Endodermal cell (in vitro differentiated cells): Measurements from ENCODE around the gene PCK2. TPM values are rescaled to one million over a fixed set of nuclear protein-coding genes. Genes with fewer than 3 reads are reported as not detected.
"Not testable (repeated sequence)": the region's sequence is repeated elsewhere in the genome, so short reads cannot be mapped to it uniquely, and the experiment has no call there.

Experiments
- DNase-seq: peaks from one replicate; pipeline ENCODE4 v3.0.0-alpha.2; 2017
- H3K27ac ChIP-seq: 2 replicates; pipeline ENCODE4 v1.5.1; 2013; ENCODE audit warnings: mild to moderate bottlenecking, low read depth, low read length, moderate library complexity
- H3K27me3 ChIP-seq: 2 replicates; pipeline ENCODE4 v1.6.1; 2013; ENCODE audit warnings: mild to moderate bottlenecking, low read length, moderate library complexity; ENCODE audit not compliant: insufficient read depth, control insufficient read depth, poor library complexity, severe bottlenecking
- H3K36me3 ChIP-seq: 2 replicates; pipeline ENCODE4 v1.7.0; 2013; ENCODE audit warnings: mild to moderate bottlenecking, low read length, moderate library complexity; ENCODE audit not compliant: control insufficient read depth, insufficient read depth
- H3K4me1 ChIP-seq: one replicate; pipeline ENCODE4 v1.7.0; 2013; ENCODE audit warnings: low read length; ENCODE audit not compliant: control insufficient read depth, insufficient read depth
- H3K4me3 ChIP-seq: 2 replicates; pipeline ENCODE4 v1.5.1; 2013; ENCODE audit warnings: mild to moderate bottlenecking, low read length, moderate library complexity
- H3K9ac ChIP-seq: 2 replicates; pipeline ENCODE4 v1.6.1; 2013; ENCODE audit warnings: mild to moderate bottlenecking, low read length, moderate library complexity; ENCODE audit not compliant: poor library complexity, severe bottlenecking; ENCODE audit errors: extremely low read depth
- H3K9me3 ChIP-seq: 2 replicates; pipeline ENCODE4 v1.6.1; 2013; ENCODE audit warnings: mild to moderate bottlenecking, low read length, moderate library complexity; ENCODE audit not compliant: control insufficient read depth
- H3K27ac Mint-ChIP-seq: 2 replicates; pipeline ENCODE4 v1.8.0; 2020; ENCODE audit warnings: mixed read lengths
- H3K27me3 Mint-ChIP-seq: 2 replicates; pipeline ENCODE4 v1.8.0; 2021; ENCODE audit warnings: mild to moderate bottlenecking, mixed read lengths; ENCODE audit not compliant: insufficient read depth
- H3K36me3 Mint-ChIP-seq: 2 replicates; pipeline ENCODE4 v1.8.0; 2020; ENCODE audit warnings: low read depth, mixed read lengths
- H3K4me1 Mint-ChIP-seq: 2 replicates; pipeline ENCODE4 v1.8.0; 2020; ENCODE audit warnings: mixed read lengths
- H3K4me3 Mint-ChIP-seq: 2 replicates; pipeline ENCODE4 v1.8.0; 2020; ENCODE audit warnings: mild to moderate bottlenecking, moderate library complexity, mixed read lengths
- H3K9me3 Mint-ChIP-seq: 2 replicates; pipeline ENCODE4 v1.8.0; 2020; ENCODE audit warnings: mild to moderate bottlenecking, mixed read lengths
- WGBS, 2 experiments: methylation state at CpG; one replicate each; pipeline versions ENCODE4 v1.1.5 to v1.1.7; 2013; ENCODE audit warnings: missing lambda C conversion rate in 2 of 2, mixed read lengths in 1 of 2; ENCODE audit not compliant: insufficient coverage in 1 of 2, insufficient read length in 1 of 2; 5-methylcytosine and 5-hydroxymethylcytosine counted together
- total RNA-seq, 2 donors: library from RNA; stranded (reverse); fragmentation: NEBNext Ultra II Directional in 1 of 2; extraction: Animal tissue kit (Norgen Biotek cat#: 25700) in 1 of 2; gene quantifications; 2 replicates in 1 of 2; 3 replicates in 1 of 2; pipeline ENCODE4 v1.2.1, GENCODE V29; 2021
- TF ChIP-seq, protein P1 (sequence below): fragments of 200-600 bp; sonication (generic); conservative IDR thresholded peaks from 2 replicates; pipeline ENCODE4 v1.5.0; 2021; ENCODE audit warnings: antibody characterized with exemption, mild to moderate bottlenecking

PCK2 gene
- total RNA-seq, 2 donors from 2014 or later, result 37.7 to 42.8 TPM

DNA sequence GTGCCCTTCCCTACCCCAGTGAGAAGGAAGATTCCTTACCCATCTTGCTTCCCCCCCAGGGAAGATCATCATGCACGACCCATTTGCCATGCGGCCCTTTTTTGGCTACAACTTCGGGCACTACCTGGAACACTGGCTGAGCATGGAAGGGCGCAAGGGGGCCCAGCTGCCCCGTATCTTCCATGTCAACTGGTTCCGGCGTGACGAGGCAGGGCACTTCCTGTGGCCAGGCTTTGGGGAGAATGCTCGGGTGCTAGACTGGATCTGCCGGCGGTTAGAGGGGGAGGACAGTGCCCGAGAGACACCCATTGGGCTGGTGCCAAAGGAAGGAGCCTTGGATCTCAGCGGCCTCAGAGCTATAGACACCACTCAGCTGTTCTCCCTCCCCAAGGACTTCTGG is 9.3 kb downstream of the PCK2 start:
- peaks cover 30% of the 10 kb centered on the region for H3K9me3 Mint-ChIP-seq
- H3K27ac Mint-ChIP-seq, result no peak overlapping the region
- Histone ChIP-seq H3K4me1 (no peaks in the 10 kb centered on the region), H3K4me3 (no peak overlapping the region), H3K36me3 (peaks cover 8% of the 10 kb centered on the region), H3K9me3 (peaks cover 24% of the 10 kb centered on the region), H3K9ac (no peak overlapping the region), H3K27me3 (no peaks in the 10 kb centered on the region), H3K27ac (no peak overlapping the region)
- peaks cover 48% of the 10 kb centered on the region for H3K36me3 Mint-ChIP-seq
- H3K4me3 Mint-ChIP-seq, result no peak overlapping the region
- no peaks in the 10 kb centered on the region for H3K4me1 Mint-ChIP-seq
- WGBS, 2 experiments, result 93 to 97% methylated on average over 11 to 13 of the region's 13 CpGs
- no peaks in the 10 kb centered on the region for H3K27me3 Mint-ChIP-seq
- DNase-seq, result no peak
- TF ChIP-seq, protein P1, sequence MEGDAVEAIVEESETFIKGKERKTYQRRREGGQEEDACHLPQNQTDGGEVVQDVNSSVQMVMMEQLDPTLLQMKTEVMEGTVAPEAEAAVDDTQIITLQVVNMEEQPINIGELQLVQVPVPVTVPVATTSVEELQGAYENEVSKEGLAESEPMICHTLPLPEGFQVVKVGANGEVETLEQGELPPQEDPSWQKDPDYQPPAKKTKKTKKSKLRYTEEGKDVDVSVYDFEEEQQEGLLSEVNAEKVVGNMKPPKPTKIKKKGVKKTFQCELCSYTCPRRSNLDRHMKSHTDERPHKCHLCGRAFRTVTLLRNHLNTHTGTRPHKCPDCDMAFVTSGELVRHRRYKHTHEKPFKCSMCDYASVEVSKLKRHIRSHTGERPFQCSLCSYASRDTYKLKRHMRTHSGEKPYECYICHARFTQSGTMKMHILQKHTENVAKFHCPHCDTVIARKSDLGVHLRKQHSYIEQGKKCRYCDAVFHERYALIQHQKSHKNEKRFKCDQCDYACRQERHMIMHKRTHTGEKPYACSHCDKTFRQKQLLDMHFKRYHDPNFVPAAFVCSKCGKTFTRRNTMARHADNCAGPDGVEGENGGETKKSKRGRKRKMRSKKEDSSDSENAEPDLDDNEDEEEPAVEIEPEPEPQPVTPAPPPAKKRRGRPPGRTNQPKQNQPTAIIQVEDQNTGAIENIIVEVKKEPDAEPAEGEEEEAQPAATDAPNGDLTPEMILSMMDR, result no peak

DNA sequence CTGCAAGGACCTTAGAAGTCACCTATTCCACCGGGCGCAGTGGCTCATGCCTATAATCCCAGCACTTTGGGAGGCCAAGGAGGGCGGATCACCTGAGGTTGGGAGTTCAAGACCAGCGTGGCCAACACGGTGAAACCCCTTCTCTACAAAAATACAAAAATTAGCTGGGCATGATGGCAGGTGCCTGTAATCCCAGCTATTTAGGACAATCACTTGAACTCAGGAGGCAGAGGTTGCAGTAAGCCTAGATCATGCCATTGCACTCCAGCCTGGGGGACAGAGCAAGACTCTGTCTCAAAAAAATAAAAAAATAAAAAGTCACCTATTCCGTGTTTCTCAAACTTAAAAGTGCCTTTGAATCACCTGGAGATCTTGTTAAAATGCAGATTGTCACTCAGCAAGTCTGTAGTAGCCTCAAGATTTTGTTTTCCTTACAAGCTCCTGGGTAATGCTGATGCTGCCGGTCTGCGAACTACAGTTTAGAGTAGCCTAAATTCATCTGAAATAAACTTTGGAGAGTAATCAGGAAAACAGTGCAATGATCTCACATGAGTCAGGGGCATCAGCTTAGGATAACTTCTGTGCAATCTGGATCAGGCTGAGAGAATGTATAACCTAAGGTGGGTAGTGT is 11.6 kb downstream of the PCK2 start:
- not testable (repeated sequence) for H3K9ac ChIP-seq, H3K27me3 Mint-ChIP-seq, H3K36me3 ChIP-seq, H3K4me1 ChIP-seq, H3K4me3 Mint-ChIP-seq, H3K4me1 Mint-ChIP-seq, H3K27ac ChIP-seq, H3K27ac Mint-ChIP-seq, DNase-seq, H3K27me3 ChIP-seq, H3K4me3 ChIP-seq
- Mint-ChIP-seq H3K36me3 (peaks cover 37% of the 10 kb centered on the region), H3K9me3 (peaks cover 30% of the 10 kb centered on the region)
- 83 to 90% methylated on average over 8 of the region's 8 CpGs for WGBS, 2 experiments
- peaks cover 24% of the 10 kb centered on the region for H3K9me3 ChIP-seq

DNA sequence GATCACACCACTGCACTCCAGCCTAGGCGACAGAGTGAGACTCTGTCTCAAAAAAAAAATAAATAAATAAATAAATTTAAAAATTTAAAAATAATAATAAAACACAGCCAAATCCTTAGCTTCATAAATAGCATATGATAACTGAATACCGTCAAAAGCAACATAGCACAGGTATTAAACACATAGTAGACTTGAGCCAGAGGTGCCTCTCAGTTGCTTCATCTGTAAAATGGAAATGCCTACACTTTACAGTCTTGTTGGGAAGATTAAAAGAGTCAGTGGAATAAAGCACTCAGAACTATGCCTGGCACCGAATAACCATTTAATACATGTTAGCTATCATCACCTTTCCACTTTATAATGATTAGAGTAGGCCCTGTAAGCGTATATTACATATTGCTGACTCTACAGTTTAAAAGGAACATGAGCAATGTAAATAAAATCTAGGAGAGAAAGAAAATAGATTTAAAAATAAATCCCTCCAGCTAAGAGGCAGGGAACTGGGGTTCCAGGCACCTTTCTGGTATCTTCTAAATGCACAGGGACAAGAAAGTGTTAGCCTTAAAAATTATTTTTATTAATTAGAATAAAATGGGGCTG is 12.7 kb downstream of the PCK2 start:
- Mint-ChIP-seq H3K27me3 (no peaks in the 10 kb centered on the region), H3K4me1 (peaks cover 3% of the 10 kb centered on the region), H3K4me3 (no peak overlapping the region), H3K9me3 (peaks cover 30% of the 10 kb centered on the region), H3K36me3 (peaks cover 34% of the 10 kb centered on the region), H3K27ac (no peak overlapping the region)
- peaks cover 8% of the 10 kb centered on the region for H3K36me3 ChIP-seq
- no peaks in the 10 kb centered on the region for H3K27me3 ChIP-seq
- no peak for DNase-seq
- WGBS, 2 experiments, result 96% methylated on average over 3 of the region's 4 CpGs; no CpG with 5 or more reads in 1 of the 2 experiments
- H3K4me1 ChIP-seq, result no peaks in the 10 kb centered on the region
- TF ChIP-seq, protein P1, result no peak
- no peak overlapping the region for H3K4me3 ChIP-seq
- H3K9ac ChIP-seq, result no peak overlapping the region
- H3K9me3 ChIP-seq, result peaks cover 24% of the 10 kb centered on the region
- H3K27ac ChIP-seq, result no peak overlapping the region
